HEK293T (cell line): ENCODE data around the gene GCNT3.

Experiments
- CTCF ChIA-PET: fragments of 350-600 bp; formaldehyde crosslinking; extraction: SDS; loops from one replicate; lab custom pipeline; 2021; ENCODE audit warnings: antibody characterized with exemption, inconsistent platforms; lab: Yijun Ruan, JAX
- POLR2A ChIA-PET: fragments of 350-600 bp; formaldehyde crosslinking; extraction: SDS; loops from one replicate; lab custom pipeline; 2020; ENCODE audit warnings: antibody characterized with exemption, inconsistent platforms; lab: Yijun Ruan, JAX
- DNase-seq: peaks from one replicate; pipeline ENCODE4 v3.0.0; 2012; ENCODE audit warnings: mixed read lengths; ENCODE audit errors: extremely low spot score
- ARNT ChIP-seq: fragments of 450-650 bp; IDR thresholded peaks from 2 replicates; pipeline ENCODE4 v1.6.1; 2017; ENCODE audit warnings: mild to moderate bottlenecking
- BHLHE40 ChIP-seq: fragments of 450-650 bp; IDR thresholded peaks from 2 replicates; pipeline ENCODE4 v1.6.1; 2016; ENCODE audit warnings: mild to moderate bottlenecking, moderate library complexity, borderline replicate concordance
- CTBP1 ChIP-seq: fragments of 450-650 bp; IDR thresholded peaks from 2 replicates; pipeline ENCODE4 v1.6.1; 2016; ENCODE audit warnings: borderline replicate concordance
- ELF4 ChIP-seq: fragments of 450-650 bp; IDR thresholded peaks from 2 replicates; pipeline ENCODE4 v1.6.1; 2017; ENCODE audit warnings: antibody characterized with exemption
- FOXA1 ChIP-seq: fragments of 450-650 bp; IDR thresholded peaks from 2 replicates; pipeline ENCODE4 v1.6.1; 2016; ENCODE audit warnings: mild to moderate bottlenecking
- FOXK2 ChIP-seq: fragments of 450-650 bp; IDR thresholded peaks from 2 replicates; pipeline ENCODE4 v1.6.1; 2016; ENCODE audit warnings: mild to moderate bottlenecking
- FOXM1 ChIP-seq: fragments of 450-650 bp; IDR thresholded peaks from 2 replicates; pipeline ENCODE4 v1.6.1; 2017; ENCODE audit warnings: mild to moderate bottlenecking, borderline replicate concordance
- HDGF ChIP-seq: fragments of 450-650 bp; IDR thresholded peaks from 2 replicates; pipeline ENCODE4 v1.6.1; 2017; ENCODE audit warnings: antibody characterized with exemption, borderline replicate concordance
- L3MBTL2 ChIP-seq: fragments of 450-650 bp; conservative IDR thresholded peaks from 2 replicates; pipeline ENCODE4 v1.6.1; 2016; ENCODE audit warnings: mild to moderate bottlenecking
- LEF1 ChIP-seq: fragments of 450-650 bp; IDR thresholded peaks from 2 replicates; pipeline ENCODE4 v1.6.1; 2017; ENCODE audit warnings: mild to moderate bottlenecking, borderline replicate concordance
- NFRKB ChIP-seq: fragments of 450-650 bp; IDR thresholded peaks from 2 replicates; pipeline ENCODE4 v1.6.1; 2016; ENCODE audit warnings: mild to moderate bottlenecking, moderate library complexity
- PKNOX1 ChIP-seq: fragments of 450-650 bp; IDR thresholded peaks from 2 replicates; pipeline ENCODE4 v1.6.1; 2016
- SP1 ChIP-seq: fragments of 450-650 bp; IDR thresholded peaks from 2 replicates; pipeline ENCODE4 v1.6.1; 2017
- SUZ12 ChIP-seq: fragments of 450-650 bp; IDR thresholded peaks from 2 replicates; pipeline ENCODE4 v1.6.1; 2016; ENCODE audit warnings: mild to moderate bottlenecking
- TARDBP ChIP-seq: fragments of 450-650 bp; IDR thresholded peaks from 2 replicates; pipeline ENCODE4 v1.6.1; 2016
- ZNF384 ChIP-seq: fragments of 450-650 bp; IDR thresholded peaks from 2 replicates; pipeline ENCODE4 v1.6.1; 2016

Gene GCNT3

GRCh38 chr15:59611276-59612260, at the start of gene GCNT3:
Gene GCNT3 (plus strand): TSS chr15:59611783. CDS start chr15:59618239, 6,456 bp downstream.
- no peak for TF ChIP-seq ARNT
- no peak for DNase-seq
- ChIA-PET POLR2A (no interaction called here), CTCF (interaction anchor here (1.0 kb wide), 1 partner anchor 83 kb away, joined by 4 read pairs; no protein-coding TSS in a partner anchor)

- ChIA-PET POLR2A (no interaction called here), CTCF (no interaction called here)
- no peak for DNase-seq
- TF ChIP-seq FOXM1: no peak
- no peak for TF ChIP-seq HDGF
- no peak for TF ChIP-seq ELF4
- TF ChIP-seq ZNF384: no peak
- no peak for TF ChIP-seq L3MBTL2
- no peak for TF ChIP-seq BHLHE40
- no peak for TF ChIP-seq SUZ12
- no peak for TF ChIP-seq ARNT
- no peak for TF ChIP-seq CTBP1
- TF ChIP-seq FOXK2: no peak
- no peak for TF ChIP-seq NFRKB
- no peak for TF ChIP-seq TARDBP
- no peak for TF ChIP-seq PKNOX1
- no peak for TF ChIP-seq SP1
- TF ChIP-seq FOXA1: no peak
- TF ChIP-seq LEF1: no peak
Observed at GRCh38 chr15:59562448-59563186, 49.0 kb upstream of the GCNT3 start.

GRCh38 chr15:59565299-59565698, 46.3 kb upstream of the GCNT3 start:
- ChIA-PET CTCF (no interaction called here), POLR2A (no interaction called here)
- DNase-seq: no peak
- no peak for TF ChIP-seq L3MBTL2
- TF ChIP-seq SUZ12: no peak
- no peak for TF ChIP-seq BHLHE40
- no peak for TF ChIP-seq FOXM1
- no peak for TF ChIP-seq NFRKB
- no peak for TF ChIP-seq TARDBP
- TF ChIP-seq PKNOX1: no peak
- TF ChIP-seq ZNF384: no peak
- no peak for TF ChIP-seq FOXK2
- TF ChIP-seq HDGF: no peak
- TF ChIP-seq ARNT: no peak
- no peak for TF ChIP-seq SP1
- no peak for TF ChIP-seq LEF1
- TF ChIP-seq FOXA1: no peak
- TF ChIP-seq CTBP1: no peak
- TF ChIP-seq ELF4: no peak

- TF ChIP-seq PKNOX1 (no peak), L3MBTL2 (no peak), ARNT (no peak), ZNF384 (no peak), FOXM1 (no peak), FOXA1 (no peak), TARDBP (no peak), FOXK2 (no peak), HDGF (no peak), CTBP1 (no peak), ELF4 (no peak), LEF1 (no peak)
- CTCF ChIA-PET: no interaction called here
- no peak for DNase-seq
- POLR2A ChIA-PET: no interaction called here
Observed at GRCh38 chr15:59567324-59567723, 44.3 kb upstream of the GCNT3 start.

GRCh38 chr15:59569477-59569876, 42.1 kb upstream of the GCNT3 start:
- no peak for TF ChIP-seq HDGF
- TF ChIP-seq FOXM1: no peak
- no peak for TF ChIP-seq FOXK2
- no peak for TF ChIP-seq BHLHE40
- no peak for TF ChIP-seq ELF4
- no peak for TF ChIP-seq SUZ12
- no peak for TF ChIP-seq NFRKB
- no peak for TF ChIP-seq LEF1
- no peak for TF ChIP-seq CTBP1
- TF ChIP-seq FOXA1: no peak
- no peak for TF ChIP-seq L3MBTL2
- TF ChIP-seq SP1: no peak
- TF ChIP-seq TARDBP: no peak
- TF ChIP-seq ZNF384: no peak
- TF ChIP-seq PKNOX1: no peak
- ChIA-PET POLR2A (no interaction called here), CTCF (no interaction called here)
- DNase-seq: no peak
